Right lobe of liver (tissue), 6 donors: Measurements from ENCODE around the gene STAT6. TPM values are rescaled to one million over a fixed set of nuclear protein-coding genes. Genes with fewer than 3 reads are reported as not detected.

Experiments used
- ATAC-seq, 4 donors: fragments of 200-7000 bp; cut with Tn5 transposase; one replicate each; pipeline ENCODE4 v1.9.1; 2020; ENCODE audit warnings: mild to moderate bottlenecking in 4 of 4, moderate library complexity in 4 of 4
- DNase-seq, 3 donors: peaks; one replicate each; pipeline ENCODE4 v3.0.0-alpha.2; 2020
- H3K27ac ChIP-seq, 3 donors: fragments of 200-600 bp; one replicate each; pipeline ENCODE4 v1.8.0; 2022
- H3K27me3 ChIP-seq, 2 donors: fragments of 200-600 bp; one replicate each; pipeline ENCODE4 v1.8.0; 2022
- H3K36me3 ChIP-seq, 4 donors: fragments of 200-600 bp; sonication (generic) in 1 of 4; one replicate each; pipeline versions ENCODE4 v1.5.1 to v1.8.0; 2017 to 2022; ENCODE audit warnings: control low read depth in 1 of 4
- H3K4me1 ChIP-seq, 4 donors: fragments of 200-600 bp; sonication (generic) in 1 of 4; one replicate each; pipeline versions ENCODE4 v1.5.1 to v1.8.0; 2017 to 2022; ENCODE audit warnings: control low read depth in 1 of 4
- H3K4me3 ChIP-seq, 3 donors: fragments of 200-600 bp; one replicate each; pipeline ENCODE4 v1.8.0; 2022
- H3K9me3 ChIP-seq, 4 donors: fragments of 200-600 bp; sonication (generic) in 1 of 4; one replicate each; pipeline versions ENCODE4 v1.5.1 to v1.8.0; 2017 to 2022; ENCODE audit warnings: control low read depth in 1 of 4
- POLR2A ChIP-seq: fragments of 450-650 bp; IDR thresholded peaks from one replicate; pipeline ENCODE4 v1.6.1; 2017; ENCODE audit warnings: antibody characterized with exemption, mild to moderate bottlenecking
- WGBS: methylation state at CpG from one replicate; pipeline ENCODE4 v1.1.6; 2018; ENCODE audit warnings: low coverage, low lambda C conversion rate; ENCODE audit not compliant: insufficient coverage; ENCODE audit errors: missing lambda C conversion rate; 5-methylcytosine and 5-hydroxymethylcytosine counted together
- intact Hi-C, 2 donors: fragments of 100-400 bp; cut with DNase I; formaldehyde crosslinking; loops; one replicate each; pipeline versions ENCODE4 v1.11.2 to v1.14.1; 2022
- total RNA-seq, 6 experiments: library from RNA; depleted of rRNA in 2 of 6; stranded (reverse); fragments of >200 nt in 2 of 6; fragmentation: NEBNext Ultra II Directional in 3 of 6; extraction: Animal tissue kit (Norgen Biotek cat#: 25700) in 3 of 6; gene quantifications; one replicate each; pipeline versions ENCODE4 v1.1.0 to v1.2.4, GENCODE V29; 2016 to 2023
- TF ChIP-seq, protein P1 (sequence below), 4 donors: fragments of 200-600 bp in 3 of 4; fragments of 450-650 bp in 1 of 4; IDR thresholded peaks; one replicate each; pipeline versions ENCODE4 v1.5.1 to v1.8.0; 2016 to 2022; ENCODE audit warnings: antibody characterized with exemption in 4 of 4, mild to moderate bottlenecking in 2 of 4
- donor health status: DM: no; HTN: yes; CAD: no.
- donor health status: DM: no; HTN: no; CAD: no.
- donor health status: DM: no; HTN: no; CAD: no.
- donor health status: DM: no; HTN: yes; CAD: no.
- donor health status: DM: no; HTN: yes; CAD: no.

The STAT6 gene
- total RNA-seq, 6 experiments from 2014 or later = 61.8 to 108 (median 94.7) TPM

- intact Hi-C loops = loop anchor here in 1 of 2 donors (5.0 kb wide), 1 partner anchor 53 kb away; no protein-coding TSS in a partner anchor
- Histone ChIP-seq H3K27me3 (no peaks in the 10 kb centered on the region), H3K36me3 (no peaks in the 10 kb centered on the region), H3K4me1 (peaks cover 0 to 49% (median 24%) of the 10 kb centered on the region in 4 donors), H3K27ac (peak overlapping the region; percentile 73 to 96 (median 95)), H3K9me3 (no peaks in the 10 kb centered on the region), H3K4me3 (peak overlapping the region; percentile 71 to 88 (median 80))
- WGBS = 6% methylated on average over 9 of the region's 12 CpGs
- peak in 2 of 3 donors; percentile 29 to 47 for DNase-seq
- no peak for TF ChIP-seq POLR2A
- TF ChIP-seq, protein P1, sequence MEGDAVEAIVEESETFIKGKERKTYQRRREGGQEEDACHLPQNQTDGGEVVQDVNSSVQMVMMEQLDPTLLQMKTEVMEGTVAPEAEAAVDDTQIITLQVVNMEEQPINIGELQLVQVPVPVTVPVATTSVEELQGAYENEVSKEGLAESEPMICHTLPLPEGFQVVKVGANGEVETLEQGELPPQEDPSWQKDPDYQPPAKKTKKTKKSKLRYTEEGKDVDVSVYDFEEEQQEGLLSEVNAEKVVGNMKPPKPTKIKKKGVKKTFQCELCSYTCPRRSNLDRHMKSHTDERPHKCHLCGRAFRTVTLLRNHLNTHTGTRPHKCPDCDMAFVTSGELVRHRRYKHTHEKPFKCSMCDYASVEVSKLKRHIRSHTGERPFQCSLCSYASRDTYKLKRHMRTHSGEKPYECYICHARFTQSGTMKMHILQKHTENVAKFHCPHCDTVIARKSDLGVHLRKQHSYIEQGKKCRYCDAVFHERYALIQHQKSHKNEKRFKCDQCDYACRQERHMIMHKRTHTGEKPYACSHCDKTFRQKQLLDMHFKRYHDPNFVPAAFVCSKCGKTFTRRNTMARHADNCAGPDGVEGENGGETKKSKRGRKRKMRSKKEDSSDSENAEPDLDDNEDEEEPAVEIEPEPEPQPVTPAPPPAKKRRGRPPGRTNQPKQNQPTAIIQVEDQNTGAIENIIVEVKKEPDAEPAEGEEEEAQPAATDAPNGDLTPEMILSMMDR (IDR thresholded peaks at IDR 0.05) = no peak
- ATAC-seq = no peak
Measured at GRCh38 chr12:57129321-57129842, 18.2 kb upstream of the STAT6 start.

DNA sequence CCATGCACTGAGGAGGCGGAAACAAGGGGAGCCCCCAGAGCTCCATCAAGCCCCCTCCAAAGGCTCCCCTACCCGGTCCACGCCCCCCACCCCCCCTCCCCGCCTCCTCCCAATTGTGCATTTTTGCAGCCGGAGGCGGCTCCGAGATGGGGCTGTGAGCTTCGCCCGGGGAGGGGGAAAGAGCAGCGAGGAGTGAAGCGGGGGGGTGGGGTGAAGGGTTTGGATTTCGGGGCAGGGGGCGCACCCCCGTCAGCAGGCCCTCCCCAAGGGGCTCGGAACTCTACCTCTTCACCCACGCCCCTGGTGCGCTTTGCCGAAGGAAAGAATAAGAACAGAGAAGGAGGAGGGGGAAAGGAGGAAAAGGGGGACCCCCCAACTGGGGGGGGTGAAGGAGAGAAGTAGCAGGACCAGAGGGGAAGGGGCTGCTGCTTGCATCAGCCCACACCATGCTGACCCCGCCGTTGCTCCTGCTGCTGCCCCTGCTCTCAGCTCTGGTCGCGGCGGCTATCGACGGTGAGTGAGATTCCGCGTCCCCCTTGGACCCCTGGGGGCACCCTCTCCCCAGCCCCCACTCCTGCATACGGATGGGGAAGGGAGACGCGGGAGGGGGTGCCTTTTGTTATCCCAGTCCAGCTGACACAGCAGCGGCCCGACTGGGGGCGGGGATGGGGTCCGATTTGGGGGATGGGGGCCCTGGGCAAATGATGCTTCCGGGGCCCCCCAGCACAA, 17.5 kb upstream of the STAT6 start:
- Histone ChIP-seq H3K27ac (peak overlapping the region; percentile 73 to 96 (median 95)), H3K36me3 (no peaks in the 10 kb centered on the region), H3K4me1 (peaks cover 0 to 42% (median 21%) of the 10 kb centered on the region in 4 donors), H3K4me3 (peak overlapping the region; percentile 71 to 88 (median 80)), H3K27me3 (no peaks in the 10 kb centered on the region), H3K9me3 (no peaks in the 10 kb centered on the region)
- TF ChIP-seq POLR2A = no peak
- TF ChIP-seq, protein P1 (IDR thresholded peaks at IDR 0.05) = no peak
- ATAC-seq = no peak
- intact Hi-C loops = loop anchor here in 1 of 2 donors (5.0 kb wide), 1 partner anchor 54 kb away; no protein-coding TSS in a partner anchor
- peak in 2 of 3 donors; percentile 34 to 52 for DNase-seq
- 2% methylated on average over 13 of the region's 35 CpGs for WGBS

GRCh38 chr12:57127726-57128518, 16.8 kb upstream of the STAT6 start, which contains the start of gene LRP1:
Gene LRP1 (plus strand): TSS chr12:57128483. CDS start chr12:57128965, 482 bp downstream.
- Histone ChIP-seq H3K4me3 (peak within 1 kb of the TSS; percentile 71 to 88 (median 80)), H3K4me1 (peaks cover 0 to 35% (median 17%) of the 10 kb centered on the region in 4 donors), H3K9me3 (no peaks in the 10 kb centered on the region), H3K27ac (peak within 1 kb of the TSS; percentile 95 to 97 (median 96)), H3K36me3 (no peaks in the 10 kb centered on the region), H3K27me3 (no peaks in the 10 kb centered on the region)
- peak; percentile 63 to 82 (median 74) for ATAC-seq
- TF ChIP-seq, protein P1 (IDR thresholded peaks at IDR 0.05) = no peak
- TF ChIP-seq POLR2A = peak; percentile 63
- 0% methylated on average over 12 of the region's 57 CpGs for WGBS
- DNase-seq = peak; percentile 85 to 92 (median 90)
- intact Hi-C loops = loop anchor here in 1 of 2 donors (5.0 kb wide), 1 partner anchor 54 kb away; no protein-coding TSS in a partner anchor

GRCh38 chr12:57127101-57127725, 16.1 kb upstream of the STAT6 start:
- Histone ChIP-seq H3K36me3 (no peaks in the 10 kb centered on the region), H3K27me3 (no peaks in the 10 kb centered on the region), H3K4me1 (peaks cover 0 to 28% (median 11%) of the 10 kb centered on the region in 4 donors), H3K4me3 (peak overlapping the region; percentile 71 to 88 (median 80)), H3K27ac (peak overlapping the region; percentile 95 to 97 (median 96)), H3K9me3 (no peaks in the 10 kb centered on the region)
- DNase-seq (peak; percentile 88 to 94 (median 94)), ATAC-seq (peak; percentile 64 to 81 (median 70))
- intact Hi-C loops = loop anchor here in 1 of 2 donors (5.0 kb wide), 1 partner anchor 55 kb away; no protein-coding TSS in a partner anchor
- 0% methylated on average over 19 of the region's 26 CpGs for WGBS
- TF ChIP-seq POLR2A = no peak
- TF ChIP-seq, protein P1 (IDR thresholded peaks at IDR 0.05) = peak; percentile 28 to 46 (median 38)
